Brain microvascular endothelial cell (primary cell): ENCODE results near the gene FERMT1.
"Not testable (repeated sequence)": the region's sequence is repeated elsewhere in the genome, so short reads cannot be mapped to it uniquely, and the experiment has no call there.

Experiments
- DNase-seq: peaks from one replicate; pipeline ENCODE4 v3.0.0-alpha.2; 2020
- H3K27ac ChIP-seq: fragments of 250-450 bp; sonication (Bioruptor Pico); 2 replicates; pipeline ENCODE4 v1.5.1; 2020; ENCODE audit warnings: mild to moderate bottlenecking, moderate library complexity
- H3K27me3 ChIP-seq: fragments of 250-450 bp; sonication (Bioruptor Pico); replicated peaks from 2 replicates; pipeline ENCODE4 v1.5.1; 2020; ENCODE audit warnings: mild to moderate bottlenecking
- H3K36me3 ChIP-seq: fragments of 250-450 bp; sonication (Bioruptor Pico); replicated peaks from 2 replicates; pipeline ENCODE4 v1.5.1; 2020; ENCODE audit warnings: mild to moderate bottlenecking
- H3K4me3 ChIP-seq: 2 replicates; pipeline ENCODE4 v1.5.1; 2011; ENCODE audit warnings: low read depth, mild to moderate bottlenecking, control low read depth, low read length, moderate library complexity
- CTCF ChIP-seq: IDR thresholded peaks from 2 replicates; pipeline ENCODE4 v1.5.1; 2011; ENCODE audit warnings: low read depth, mild to moderate bottlenecking, moderate library complexity, low read length, control low read depth, inconsistent platforms; ENCODE audit errors: missing control alignments
- in situ Hi-C: cut with HindIII; loops from 2 replicates; pipeline ENCODE4 v1.10.0; 2017; ENCODE audit warnings: low sequenced_read_pairs, low pct_ligation_motif_present

FERMT1 gene

GRCh38 chr20:6055981-6056569, 66.8 kb downstream of the FERMT1 start:
- no peak for DNase-seq
- TF ChIP-seq CTCF: no peak
- in situ Hi-C loops: no loop called here
- Histone ChIP-seq H3K4me3 (no peak overlapping the region), H3K27ac (no peak overlapping the region), H3K27me3 (peaks cover 2% of the 10 kb centered on the region), H3K36me3 (no peaks in the 10 kb centered on the region)

GRCh38 chr20:6055161-6055783, 67.6 kb downstream of the FERMT1 start:
- H3K4me3 ChIP-seq: no peak overlapping the region
- no peak overlapping the region for H3K27ac ChIP-seq
- in situ Hi-C loops: no loop called here
- DNase-seq: no peak
- peaks cover 2% of the 10 kb centered on the region for H3K27me3 ChIP-seq
- TF ChIP-seq CTCF: no peak
- no peaks in the 10 kb centered on the region for H3K36me3 ChIP-seq

- H3K27me3 ChIP-seq, H3K36me3 ChIP-seq, H3K4me3 ChIP-seq, H3K27ac ChIP-seq, DNase-seq, in situ Hi-C loops: not testable (repeated sequence)
These were observed 68.2 kb downstream of the FERMT1 start for GRCh38 chr20:6054689-6055051.

GRCh38 chr20:6053776-6054688, 68.8 kb downstream of the FERMT1 start, which contains the start of gene LRRN4:
LRRN4 (minus strand) TSS chr20:6054060; CDS start chr20:6052799, 1,261 bp downstream.
- peaks cover 2% of the 10 kb centered on the region for H3K27me3 ChIP-seq
- H3K27ac ChIP-seq: no peak within 1 kb of the TSS
- no peak for TF ChIP-seq CTCF
- in situ Hi-C loops: no loop called here
- H3K36me3 ChIP-seq: no peaks in the 10 kb centered on the region
- DNase-seq: no peak
- H3K4me3 ChIP-seq: no peak within 1 kb of the TSS

GRCh38 chr20:6053064-6053775, 69.6 kb downstream of the FERMT1 start:
- in situ Hi-C loops: no loop called here
- Histone ChIP-seq H3K27me3 (peaks cover 2% of the 10 kb centered on the region), H3K4me3 (no peak overlapping the region), H3K27ac (no peak overlapping the region), H3K36me3 (no peaks in the 10 kb centered on the region)
- no peak for TF ChIP-seq CTCF
- no peak for DNase-seq
